ENCODE measurements around the gene PLPP1. TPM values are rescaled to one million over a fixed set of nuclear protein-coding genes. Genes with fewer than 3 reads are reported as not detected.
A peak's percentile ranks its signal among the peaks of the same experiment; 100 is the strongest.

Gene PLPP1
- total and polyA plus RNA-seq, 2 of the 13 experiments (the other 11 are each of a cell fraction or from before 2014, with no cell fraction given), result 7.3 to 12.1 TPM

DNA sequence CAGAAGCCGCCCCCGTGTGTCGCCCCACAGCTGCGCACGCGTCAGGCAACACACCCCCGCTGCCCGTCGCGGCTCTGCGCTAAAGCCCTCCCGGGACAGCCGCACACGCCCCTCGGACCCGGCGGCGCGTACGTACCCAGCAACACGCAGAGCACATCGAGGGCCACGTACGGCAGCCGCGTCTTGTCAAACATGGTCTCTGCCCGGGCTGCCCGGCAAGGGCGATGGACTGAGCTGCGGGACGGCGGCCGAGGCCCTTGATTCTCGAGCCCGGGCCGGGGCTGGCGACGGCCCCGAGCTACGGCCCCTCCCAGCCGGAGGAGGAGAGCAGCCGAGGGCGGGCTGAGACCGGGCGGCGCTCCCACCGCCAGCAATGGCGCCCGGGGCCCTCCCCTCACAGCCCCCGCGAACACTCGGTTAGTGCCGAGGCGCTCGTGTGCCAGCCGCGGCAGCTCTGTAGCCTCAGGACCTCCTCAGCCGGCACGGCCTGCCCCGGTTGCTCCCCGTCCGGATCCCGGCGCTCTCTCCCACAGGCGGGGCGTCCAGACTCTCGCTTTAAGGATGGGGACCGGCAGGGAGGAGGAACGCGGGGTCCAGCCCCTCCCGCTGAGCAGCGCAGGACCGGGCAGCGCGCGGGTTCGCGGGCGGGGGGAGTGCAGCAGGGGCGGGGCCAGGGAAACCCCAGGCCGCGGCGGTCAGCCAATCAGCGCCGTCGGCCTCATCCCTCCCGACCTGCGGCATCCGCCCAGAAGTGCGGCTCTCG, at the start of gene PLPP1 (continued):
- TF ChIP-seq, protein P1, sequence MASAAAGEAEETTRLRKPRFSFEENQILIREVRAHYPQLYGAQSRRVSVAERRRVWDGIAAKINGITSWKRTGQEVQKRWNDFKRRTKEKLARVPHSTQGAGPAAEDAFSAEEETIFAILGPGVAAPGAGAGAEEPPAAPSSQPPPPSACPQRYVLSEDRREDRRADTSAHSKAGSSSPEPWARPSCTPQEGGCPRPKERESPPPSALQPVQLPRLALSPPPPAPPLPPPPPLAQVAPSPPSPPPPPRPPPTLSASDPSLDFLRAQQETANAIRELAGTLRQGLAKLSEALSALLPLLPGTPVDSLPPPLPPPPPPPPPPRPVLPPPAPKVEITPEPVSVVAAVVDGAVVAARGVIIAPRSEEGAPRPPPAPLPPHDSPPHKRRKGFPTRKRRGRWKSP (CRISPR knock-in tag; IDR thresholded peaks at IDR 0.05), result peak; percentile 95
- TF ChIP-seq, protein P2, sequence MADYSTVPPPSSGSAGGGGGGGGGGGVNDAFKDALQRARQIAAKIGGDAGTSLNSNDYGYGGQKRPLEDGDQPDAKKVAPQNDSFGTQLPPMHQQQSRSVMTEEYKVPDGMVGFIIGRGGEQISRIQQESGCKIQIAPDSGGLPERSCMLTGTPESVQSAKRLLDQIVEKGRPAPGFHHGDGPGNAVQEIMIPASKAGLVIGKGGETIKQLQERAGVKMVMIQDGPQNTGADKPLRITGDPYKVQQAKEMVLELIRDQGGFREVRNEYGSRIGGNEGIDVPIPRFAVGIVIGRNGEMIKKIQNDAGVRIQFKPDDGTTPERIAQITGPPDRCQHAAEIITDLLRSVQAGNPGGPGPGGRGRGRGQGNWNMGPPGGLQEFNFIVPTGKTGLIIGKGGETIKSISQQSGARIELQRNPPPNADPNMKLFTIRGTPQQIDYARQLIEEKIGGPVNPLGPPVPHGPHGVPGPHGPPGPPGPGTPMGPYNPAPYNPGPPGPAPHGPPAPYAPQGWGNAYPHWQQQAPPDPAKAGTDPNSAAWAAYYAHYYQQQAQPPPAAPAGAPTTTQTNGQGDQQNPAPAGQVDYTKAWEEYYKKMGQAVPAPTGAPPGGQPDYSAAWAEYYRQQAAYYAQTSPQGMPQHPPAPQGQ (CRISPR knock-in tag; IDR thresholded peaks at IDR 0.05; ENCODE audit: borderline replicate concordance), result no peak
- TF ChIP-seq KDM4B (CRISPR knock-in tag; IDR thresholded peaks at IDR 0.05) (no peak; the same call in 1 of the 2 replicates), ZFY (CRISPR knock-in tag; IDR thresholded peaks at IDR 0.05) (peak; percentile 67), KLF6 (CRISPR knock-in tag; IDR thresholded peaks at IDR 0.05) (peak; percentile 15; the same call in 1 of the 2 replicates), ZNF44 (CRISPR knock-in tag; IDR thresholded peaks at IDR 0.05) (no peak), ZNF776 (CRISPR knock-in tag; IDR thresholded peaks at IDR 0.05) (peak; percentile 81; the same call in 1 of the 2 replicates), HNRNPL (IDR thresholded peaks at IDR 0.05; ENCODE audit: low read depth, low read length) (no peak), ZNF598 (CRISPR knock-in tag; IDR thresholded peaks at IDR 0.05; ENCODE audit: borderline replicate concordance) (peak; percentile 77; the same call in 1 of the 2 replicates), ZFX (CRISPR knock-in tag; IDR thresholded peaks at IDR 0.05; ENCODE audit: low read depth) (peak; percentile 76), HNRNPK (IDR thresholded peaks at IDR 0.05; ENCODE audit: low read depth, low read length, poor library complexity, severe bottlenecking) (peak; percentile 38), KAT2B (IDR thresholded peaks at IDR 0.05; ENCODE audit: borderline replicate concordance, low read depth, low read length) (no peak), CREB1 (IDR thresholded peaks at IDR 0.05) (no peak), CREB1 (CRISPR knock-in tag; IDR thresholded peaks at IDR 0.05) (no peak), FOXK1 (CRISPR knock-in tag; IDR thresholded peaks at IDR 0.05; ENCODE audit: borderline replicate concordance, low read depth) (no peak), PAWR (CRISPR knock-in tag; IDR thresholded peaks at IDR 0.05; ENCODE audit: borderline replicate concordance) (no peak), STAT5B (CRISPR knock-in tag; IDR thresholded peaks at IDR 0.05) (no peak), MIXL1 (CRISPR knock-in tag; IDR thresholded peaks at IDR 0.05) (no peak), ZNF629 (CRISPR knock-in tag; conservative IDR thresholded peaks at IDR 0.05) (no peak), ZBTB1 (CRISPR knock-in tag; IDR thresholded peaks at IDR 0.05; ENCODE audit: borderline replicate concordance) (no peak), ETV6 (CRISPR knock-in tag; conservative IDR thresholded peaks at IDR 0.05) (peak; percentile 48; the same call in 1 of the 2 replicates), ZFP37 (CRISPR knock-in tag; IDR thresholded peaks at IDR 0.05; ENCODE audit: borderline replicate concordance) (no peak; the same call in 1 of the 2 replicates), ZNF160 (CRISPR knock-in tag; IDR thresholded peaks at IDR 0.05) (no peak)
- TF ChIP-seq, protein P3, sequence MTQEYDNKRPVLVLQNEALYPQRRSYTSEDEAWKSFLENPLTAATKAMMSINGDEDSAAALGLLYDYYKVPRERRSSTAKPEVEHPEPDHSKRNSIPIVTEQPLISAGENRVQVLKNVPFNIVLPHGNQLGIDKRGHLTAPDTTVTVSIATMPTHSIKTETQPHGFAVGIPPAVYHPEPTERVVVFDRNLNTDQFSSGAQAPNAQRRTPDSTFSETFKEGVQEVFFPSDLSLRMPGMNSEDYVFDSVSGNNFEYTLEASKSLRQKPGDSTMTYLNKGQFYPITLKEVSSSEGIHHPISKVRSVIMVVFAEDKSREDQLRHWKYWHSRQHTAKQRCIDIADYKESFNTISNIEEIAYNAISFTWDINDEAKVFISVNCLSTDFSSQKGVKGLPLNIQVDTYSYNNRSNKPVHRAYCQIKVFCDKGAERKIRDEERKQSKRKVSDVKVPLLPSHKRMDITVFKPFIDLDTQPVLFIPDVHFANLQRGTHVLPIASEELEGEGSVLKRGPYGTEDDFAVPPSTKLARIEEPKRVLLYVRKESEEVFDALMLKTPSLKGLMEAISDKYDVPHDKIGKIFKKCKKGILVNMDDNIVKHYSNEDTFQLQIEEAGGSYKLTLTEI (CRISPR knock-in tag; conservative IDR thresholded peaks at IDR 0.05), result no peak
- TF ChIP-seq, protein P4, sequence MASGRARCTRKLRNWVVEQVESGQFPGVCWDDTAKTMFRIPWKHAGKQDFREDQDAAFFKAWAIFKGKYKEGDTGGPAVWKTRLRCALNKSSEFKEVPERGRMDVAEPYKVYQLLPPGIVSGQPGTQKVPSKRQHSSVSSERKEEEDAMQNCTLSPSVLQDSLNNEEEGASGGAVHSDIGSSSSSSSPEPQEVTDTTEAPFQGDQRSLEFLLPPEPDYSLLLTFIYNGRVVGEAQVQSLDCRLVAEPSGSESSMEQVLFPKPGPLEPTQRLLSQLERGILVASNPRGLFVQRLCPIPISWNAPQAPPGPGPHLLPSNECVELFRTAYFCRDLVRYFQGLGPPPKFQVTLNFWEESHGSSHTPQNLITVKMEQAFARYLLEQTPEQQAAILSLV (CRISPR knock-in tag; IDR thresholded peaks at IDR 0.05; ENCODE audit: borderline replicate concordance), result no peak

Data from HepG2 (cell line).